NCI-H2227 (cell line): ENCODE measurements around the gene S100A6.
"Not testable (repeated sequence)": the region's sequence is repeated elsewhere in the genome, so short reads cannot be mapped to it uniquely, and the experiment has no call there.

Experiments used
- DNase-seq: peaks from one replicate; lab custom pipeline; 2025; ENCODE audit not compliant: unreplicated experiment; lab: John Stamatoyannopoulos, UW

The S100A6 gene

DNA sequence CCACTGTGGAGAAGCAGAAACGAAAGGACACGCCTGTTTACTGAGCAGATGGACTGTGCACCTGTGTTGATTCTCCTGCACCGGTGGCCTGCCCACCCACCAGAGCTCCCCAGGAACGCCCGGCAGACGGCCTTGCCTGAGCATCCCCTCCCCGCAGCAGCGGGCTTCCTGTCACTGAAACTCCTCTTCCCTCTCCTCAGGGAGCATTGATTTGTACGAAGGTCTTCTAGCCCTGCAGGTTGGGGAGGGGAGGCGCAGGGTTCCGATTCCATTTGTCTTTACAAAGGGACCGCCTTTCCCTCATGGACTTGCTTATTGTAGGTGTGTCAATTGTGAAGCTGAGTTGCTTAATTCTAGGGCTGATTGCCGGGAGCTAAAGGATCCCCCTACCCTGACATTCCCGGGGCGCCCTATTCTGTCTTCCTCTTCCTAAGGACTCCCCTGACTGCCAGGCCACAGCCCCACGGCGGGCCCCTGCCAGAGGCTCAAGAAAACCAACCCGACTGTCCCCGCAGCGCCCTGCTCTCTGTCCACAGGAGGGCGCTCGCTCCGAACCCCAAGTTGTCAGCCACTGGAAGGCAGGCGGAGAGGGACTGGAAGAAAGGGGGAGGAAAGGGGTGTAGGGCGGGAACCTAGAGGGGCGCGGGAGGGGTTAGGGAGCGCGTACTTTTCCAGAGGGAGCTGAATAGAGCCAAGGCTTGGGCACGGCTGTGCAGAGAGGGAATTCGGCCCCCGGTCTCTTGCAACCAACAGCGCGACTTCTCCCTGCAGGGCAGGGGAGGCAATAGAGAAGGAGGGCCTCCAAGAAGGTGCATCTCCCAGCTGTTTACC lies 2.8 kb downstream of the S100A6 start:
- peak; percentile 90 for DNase-seq

DNA sequence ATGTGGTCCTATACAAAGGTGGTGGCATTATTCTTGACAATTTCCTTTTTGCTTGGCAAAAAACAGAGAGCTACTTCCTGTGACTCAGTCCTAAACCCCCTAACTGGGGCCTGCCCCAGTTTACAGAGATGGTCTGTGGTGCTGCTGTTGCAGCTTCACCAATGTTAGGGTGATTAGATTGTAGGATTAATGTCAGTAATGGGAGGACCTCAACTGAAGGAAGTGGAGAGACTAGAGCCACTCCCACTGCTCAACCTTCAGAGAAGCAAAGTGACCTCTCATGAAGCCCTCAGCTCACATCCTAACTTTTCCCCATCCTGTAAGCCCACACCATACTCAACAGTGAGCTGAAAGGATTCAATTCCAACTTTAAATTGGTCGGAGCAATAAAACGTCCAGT lies 3.6 kb downstream of the S100A6 start:
- no peak for DNase-seq

DNA sequence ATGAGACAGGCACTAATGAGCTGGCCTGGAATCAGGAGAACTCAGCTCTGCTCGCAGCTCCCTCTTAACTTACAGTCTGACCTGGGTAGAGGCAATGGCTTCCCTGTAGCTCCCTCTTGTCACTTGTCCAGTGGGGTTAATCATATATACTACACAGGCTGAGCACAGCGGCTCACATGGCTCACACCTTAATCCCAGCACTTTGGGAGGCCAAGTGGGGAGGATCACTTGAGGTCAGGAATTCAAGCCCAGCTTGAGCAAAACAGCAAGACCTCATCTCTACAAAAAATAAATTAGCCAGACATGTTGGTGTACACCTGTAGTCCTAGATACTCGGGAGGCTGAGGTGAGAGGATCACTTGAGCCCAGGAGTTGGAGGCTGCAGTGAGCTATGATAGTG lies 4.2 kb downstream of the S100A6 start:
- no peak for DNase-seq

DNA sequence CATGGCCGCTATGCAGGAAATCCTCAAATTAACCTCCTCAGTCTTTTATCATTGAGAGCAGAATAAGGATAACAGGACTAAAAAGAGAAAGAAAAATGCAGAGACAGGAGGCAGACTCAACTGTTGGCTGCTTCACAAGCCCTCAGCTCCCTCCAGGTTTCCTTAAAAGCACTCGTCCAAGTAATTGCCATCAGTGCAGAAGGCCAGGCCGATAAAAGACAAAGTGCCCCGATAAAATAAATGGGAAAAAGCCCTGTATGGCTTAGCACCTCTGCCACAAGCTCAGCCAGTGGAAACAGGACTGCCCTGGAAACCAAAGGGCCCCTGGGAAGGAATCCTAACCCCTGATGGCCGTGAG lies 8.1 kb downstream of the S100A6 start:
- DNase-seq, result no peak

DNA sequence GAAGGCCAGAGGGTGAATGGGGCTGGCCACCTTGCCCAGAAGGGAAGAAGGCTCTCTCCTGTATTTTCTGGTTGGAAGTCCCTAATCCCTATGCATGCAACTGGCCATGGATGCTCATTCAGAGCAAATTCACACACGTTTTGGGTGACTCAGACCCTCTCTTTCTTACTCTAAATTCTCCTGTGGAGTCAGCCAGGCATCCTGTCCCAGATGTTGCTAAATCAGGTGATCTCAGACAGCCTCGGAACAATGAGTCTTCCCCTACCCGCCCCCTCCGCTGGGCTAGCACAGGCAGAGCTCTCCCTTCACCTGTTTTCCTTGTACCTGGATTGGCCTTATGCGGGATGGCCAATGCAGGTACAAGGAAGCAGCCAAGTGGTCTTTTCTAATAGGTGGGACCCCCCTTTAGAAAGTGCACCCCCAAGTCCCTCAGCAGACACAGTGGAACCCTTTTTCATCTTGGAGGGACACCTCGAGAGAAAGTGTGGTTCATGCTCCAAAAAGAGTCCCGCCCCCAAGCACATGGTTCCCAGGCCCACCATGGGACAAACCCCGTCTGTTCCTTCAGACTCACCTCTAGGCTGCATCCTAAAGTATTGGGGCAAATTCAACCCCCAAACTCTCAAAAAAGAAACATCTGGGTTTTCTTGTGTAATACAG lies 8.6 kb downstream of the S100A6 start:
- DNase-seq, result no peak

DNA sequence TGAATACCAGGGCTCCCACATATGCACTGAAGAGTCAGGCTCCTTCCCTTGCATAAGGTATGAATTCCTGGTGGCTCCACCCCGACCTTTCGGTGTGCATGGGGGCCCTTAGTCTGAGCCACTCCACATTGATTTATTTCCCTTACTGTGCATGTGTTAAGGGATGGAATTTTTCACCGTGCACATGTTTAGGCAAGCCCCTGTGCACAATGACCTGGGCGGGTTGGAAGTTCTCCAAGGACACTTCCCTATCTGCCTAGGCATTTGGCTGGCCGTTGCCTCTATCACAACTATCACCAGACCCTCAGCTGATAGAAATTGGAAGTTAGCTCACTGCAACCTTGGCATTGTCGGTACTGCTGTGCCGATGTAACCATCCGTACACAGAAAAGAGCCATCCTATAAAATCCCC lies 9.7 kb downstream of the S100A6 start:
- no peak for DNase-seq

DNA sequence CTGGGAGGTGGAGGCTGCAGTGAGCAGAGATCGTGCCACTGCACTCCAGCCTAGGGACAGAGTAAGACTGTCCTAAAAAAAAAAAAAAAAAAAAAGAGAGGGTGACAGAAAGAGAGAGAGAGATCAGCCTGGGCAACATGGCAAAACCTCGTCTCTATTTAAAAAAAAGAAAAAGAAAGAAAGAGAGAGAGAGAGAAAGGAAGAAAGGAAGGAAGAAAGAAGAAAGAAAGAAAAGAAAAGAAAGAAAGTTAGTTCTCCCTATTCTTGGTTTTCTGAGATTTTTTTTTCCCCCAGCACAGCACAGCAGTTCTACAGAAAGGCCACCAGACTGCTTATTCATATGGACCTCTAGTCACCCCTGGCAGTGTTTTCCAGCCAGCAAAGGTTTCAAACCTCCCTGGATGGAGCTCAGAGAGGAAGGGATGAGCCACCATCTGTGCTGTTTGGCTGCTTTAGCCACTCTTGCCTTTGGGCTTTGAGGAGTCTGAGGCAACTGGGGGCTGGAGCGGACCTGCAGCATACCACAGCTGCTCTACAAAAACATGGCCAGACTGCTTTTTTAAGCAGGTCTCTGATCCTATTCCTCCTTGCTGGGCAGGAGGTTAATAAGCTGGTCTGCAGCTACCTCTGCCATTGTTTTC lies 10.6 kb downstream of the S100A6 start:
- DNase-seq, result no peak

DNA sequence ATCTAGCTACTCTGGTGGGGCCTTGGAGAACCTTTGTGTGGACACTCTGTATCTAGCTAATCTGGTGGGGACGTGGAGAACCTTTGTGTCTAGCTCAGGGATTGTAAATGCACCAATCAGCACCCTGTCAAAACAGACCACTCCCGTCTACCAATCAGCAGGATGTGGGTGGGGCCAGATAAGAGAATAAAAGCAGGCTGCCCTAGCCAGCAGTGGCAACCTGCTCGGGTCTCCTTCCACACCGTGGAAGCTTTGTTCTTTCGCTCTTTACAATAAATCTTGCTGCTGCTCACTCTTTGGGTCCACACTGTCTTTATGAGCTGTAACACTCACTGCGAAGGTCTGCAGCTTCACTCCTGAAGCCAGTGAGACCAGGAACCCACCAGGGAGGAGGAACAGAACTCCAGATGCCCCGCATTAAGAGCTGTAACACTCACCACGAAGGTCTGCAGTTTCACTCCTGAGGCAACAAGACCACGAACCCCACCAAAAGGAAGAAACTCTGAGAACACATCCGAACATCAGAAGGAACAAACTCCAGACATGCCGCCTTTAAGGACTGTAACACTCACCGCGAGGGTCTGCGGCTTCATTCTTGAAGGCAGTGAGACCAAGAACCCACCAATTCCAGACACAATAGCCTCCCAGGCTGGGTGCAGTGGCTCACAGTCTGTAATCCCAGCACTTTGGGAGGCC lies 13.3 kb downstream of the S100A6 start:
- DNase-seq, result not testable (repeated sequence)

DNA sequence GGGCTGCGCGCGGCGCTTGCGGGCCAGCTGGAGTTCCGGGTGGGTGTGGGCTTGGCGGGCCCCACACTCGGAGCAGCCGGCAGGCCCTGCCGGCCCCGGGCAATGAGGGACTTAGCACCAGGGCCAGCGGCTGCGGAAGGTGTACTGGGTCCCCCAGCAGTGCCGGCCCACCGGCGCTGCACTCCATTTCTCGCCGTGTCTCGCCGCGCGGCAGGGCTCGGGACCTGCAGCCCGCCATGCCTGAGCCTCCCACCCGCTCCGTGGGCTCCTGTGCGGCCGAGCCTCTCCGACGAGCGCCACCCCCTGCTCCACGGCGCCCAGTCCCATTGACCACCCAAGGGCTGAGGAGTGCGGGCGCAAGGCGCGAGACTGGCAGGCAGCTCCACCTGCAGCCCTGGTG lies 14.0 kb downstream of the S100A6 start:
- not testable (repeated sequence) for DNase-seq

DNA sequence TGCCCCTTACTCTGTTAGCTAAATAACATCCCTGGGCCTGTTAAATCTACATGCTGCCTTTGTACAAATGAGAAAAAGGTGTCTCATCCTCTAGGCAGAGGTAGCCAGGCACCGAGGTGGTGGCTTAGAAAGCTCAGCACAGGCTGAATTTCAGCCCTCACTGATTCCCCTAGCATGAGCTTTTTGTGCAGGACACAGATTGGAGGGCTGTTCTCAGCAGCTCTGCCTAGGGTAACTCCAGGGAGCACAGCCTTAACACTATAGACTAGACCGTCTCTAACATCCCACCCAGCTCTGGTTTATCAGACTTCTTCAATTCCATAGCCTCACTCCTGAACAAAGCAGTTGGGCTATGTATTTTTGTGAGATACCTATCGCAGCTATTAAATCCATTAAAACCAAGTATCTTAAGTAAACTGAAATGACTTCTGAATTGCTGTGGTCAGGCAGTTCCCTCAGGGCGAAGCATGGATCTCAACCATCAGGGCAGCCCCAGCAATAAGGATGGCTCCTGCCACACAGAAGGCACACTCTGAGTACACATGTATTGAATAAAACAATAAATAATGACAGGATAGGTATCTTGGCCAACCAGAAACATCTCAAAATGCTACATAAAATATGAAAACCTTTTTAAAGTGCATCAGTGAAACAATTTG lies 14.8 kb downstream of the S100A6 start:
- no peak for DNase-seq

DNA sequence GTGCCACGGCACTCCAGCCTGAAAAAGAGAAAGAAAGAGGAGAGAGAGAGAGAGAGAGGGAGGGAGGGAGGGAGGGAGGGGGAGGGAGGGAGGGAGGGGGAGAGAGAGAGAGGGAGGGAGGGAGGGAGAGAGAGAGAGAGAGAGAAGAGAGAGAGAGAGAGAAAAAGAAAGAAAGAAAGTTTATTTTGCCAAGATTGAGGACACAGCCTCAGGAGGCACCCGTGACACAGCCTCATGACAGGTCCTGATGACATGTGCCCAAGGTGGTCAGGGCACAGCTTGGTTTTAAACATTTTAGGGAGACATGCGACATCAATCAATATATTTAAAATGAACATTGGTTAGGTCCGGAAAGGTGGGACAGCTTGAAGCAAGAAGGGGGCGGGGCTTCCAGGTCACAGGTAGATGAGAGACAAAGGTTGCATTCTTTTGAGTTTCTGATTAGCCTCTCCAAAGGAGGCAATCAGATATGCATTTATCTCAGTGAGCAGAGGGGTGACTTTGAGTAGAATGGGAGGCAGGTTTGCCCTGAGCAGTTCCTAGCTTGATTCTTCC lies 15.6 kb downstream of the S100A6 start:
- not testable (repeated sequence) for DNase-seq

DNA sequence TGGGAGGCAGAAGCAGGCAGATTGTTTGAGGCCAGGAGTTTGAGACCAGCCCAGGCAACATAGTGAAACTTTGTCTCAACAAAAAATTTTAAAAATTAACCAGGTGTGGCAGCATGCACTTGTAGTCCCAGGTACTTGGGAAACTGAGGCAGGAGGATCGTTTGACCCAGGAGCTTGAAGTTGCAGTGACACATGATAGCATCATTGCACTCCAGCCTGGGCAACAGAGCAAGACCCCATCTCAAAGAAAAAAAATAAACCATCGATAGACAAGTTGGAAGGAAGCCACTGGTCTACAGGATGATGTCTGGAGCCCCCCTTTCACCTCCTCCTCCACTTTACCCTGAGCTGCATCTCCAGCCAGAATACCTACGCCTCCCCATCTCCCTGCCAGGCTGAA lies 16.5 kb downstream of the S100A6 start:
- no peak for DNase-seq

DNA sequence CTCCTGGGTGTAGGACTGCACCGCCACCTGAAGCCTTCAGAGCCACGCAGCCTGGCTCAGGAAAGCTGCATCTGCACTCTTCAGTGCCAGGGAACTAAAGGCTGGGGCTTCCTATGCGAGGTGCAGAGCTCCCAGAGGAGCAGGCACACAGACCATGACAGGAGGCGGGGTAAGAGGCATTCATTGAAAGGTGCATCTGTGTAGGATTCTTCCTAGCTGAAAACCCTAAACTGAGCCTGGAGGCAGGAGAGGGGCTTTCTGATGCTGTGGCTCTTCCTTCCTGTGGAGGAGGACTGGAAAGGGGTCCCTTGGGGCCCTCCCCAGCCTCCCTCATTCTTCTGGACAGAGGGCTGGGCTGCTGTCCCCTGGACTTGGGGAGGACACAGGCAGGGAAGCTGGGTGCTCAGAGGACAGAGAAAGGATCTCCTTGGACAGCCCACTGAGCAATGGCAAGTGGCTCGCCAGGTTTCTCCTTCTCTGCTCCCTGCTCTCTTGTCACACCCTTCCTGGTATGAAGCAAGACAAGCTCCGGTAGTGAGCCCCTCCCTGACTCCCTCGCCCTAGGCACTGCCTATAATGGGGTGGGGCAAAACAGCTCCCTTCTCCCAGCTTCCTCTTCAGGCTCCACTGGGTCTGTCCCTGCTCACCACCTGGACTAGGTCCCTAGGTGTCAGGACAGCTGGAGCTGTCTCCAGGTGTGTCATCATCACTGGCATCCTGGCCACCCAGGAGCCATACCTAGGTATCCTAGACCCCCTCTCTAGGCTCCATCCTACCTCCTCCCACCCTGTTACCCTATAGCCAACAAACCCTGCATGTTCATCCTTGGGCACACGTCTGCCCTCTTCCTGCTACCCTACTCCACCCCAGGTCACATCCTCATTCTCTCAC lies 20.0 kb downstream of the S100A6 start:
- DNase-seq, result no peak

DNA sequence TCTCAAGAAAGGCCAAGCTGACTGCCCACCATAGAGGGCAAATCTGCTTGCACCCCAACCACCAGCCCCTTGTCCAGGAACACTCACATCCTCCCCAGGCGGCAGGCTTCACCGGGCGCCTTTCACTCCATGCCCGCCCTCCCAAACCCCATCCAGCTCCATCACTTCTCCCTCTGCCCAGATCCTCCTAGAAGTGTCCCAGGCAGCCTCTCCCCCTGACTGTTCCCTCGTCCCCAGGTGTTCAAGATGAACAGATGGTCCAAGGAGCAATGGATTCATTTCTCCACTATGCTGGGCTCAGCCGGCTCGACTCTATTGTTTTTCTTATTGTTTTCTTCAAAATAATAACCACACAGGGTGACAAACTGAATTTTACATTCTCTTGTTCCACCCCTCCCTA lies 22.1 kb downstream of the S100A6 start:
- no peak for DNase-seq

DNA sequence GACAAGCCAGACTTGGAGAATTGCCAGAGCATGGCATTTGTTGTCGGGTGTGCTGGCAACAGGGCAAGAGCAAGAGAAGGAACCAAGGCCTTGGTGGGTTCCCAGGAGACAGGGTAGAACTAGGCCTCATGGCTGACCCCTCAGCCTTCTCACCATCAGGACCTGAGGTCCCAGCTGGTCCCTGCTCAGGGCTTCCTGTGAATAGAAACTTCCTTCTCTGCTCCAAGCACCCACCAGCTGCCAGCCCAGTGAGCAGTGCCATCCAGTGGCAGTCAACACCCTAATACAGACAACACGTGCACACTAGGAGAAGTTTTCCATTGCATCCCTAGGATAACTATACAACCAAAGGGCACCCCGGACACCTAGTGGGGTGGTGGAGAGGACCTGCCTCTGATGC lies 22.8 kb downstream of the S100A6 start:
- DNase-seq, result no peak

DNA sequence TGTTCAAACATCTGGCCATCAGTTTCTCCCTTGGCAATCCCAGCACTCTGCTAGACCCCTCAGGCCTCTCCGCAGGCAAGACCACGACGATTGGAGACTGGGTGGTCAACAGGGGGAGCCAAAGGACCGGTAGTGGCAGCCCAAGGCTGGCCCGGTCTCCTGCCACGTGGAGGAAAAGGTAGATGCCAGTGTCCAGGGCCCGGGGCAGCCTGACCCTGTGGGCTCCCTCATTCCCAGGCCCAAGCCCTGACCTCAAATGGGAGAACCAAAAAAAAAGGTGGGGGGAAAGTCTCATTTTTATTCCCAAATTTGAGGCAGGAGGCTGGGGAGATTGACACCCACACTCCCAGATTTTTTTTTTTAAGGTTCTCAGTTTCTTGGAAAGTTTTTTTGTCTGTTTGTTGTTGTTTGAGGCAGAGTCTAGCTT lies 24.8 kb downstream of the S100A6 start:
- DNase-seq, result peak; percentile 79

DNA sequence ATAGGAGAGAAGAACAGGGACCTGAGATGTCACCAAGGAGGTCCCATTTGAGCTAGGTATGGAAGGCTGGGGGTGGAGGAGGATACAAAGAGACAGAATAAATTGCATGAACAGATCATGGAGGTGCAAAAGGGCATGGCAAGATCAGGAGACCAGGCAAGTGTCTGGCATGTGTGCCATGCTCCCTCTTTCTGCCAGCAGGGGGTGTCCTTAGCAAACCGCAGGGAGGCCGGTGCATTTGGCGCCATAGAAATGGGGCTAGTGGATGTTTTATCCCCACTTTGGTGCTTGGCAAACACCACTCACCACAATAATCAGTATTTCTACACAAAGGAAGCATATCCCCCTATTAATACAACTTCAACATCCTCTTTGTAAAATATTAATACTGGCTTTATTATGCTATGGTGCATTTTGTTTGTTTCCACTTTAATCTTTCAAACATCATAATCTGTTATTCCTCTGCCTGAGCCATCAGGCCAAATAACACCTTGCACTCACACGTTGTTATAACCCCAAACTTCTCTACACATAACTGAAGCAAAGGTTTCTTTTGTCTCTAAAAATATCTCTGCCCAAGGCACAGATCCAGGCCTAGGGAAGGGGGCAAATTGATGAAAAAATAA lies 25.9 kb downstream of the S100A6 start:
- DNase-seq, result peak; percentile 23

DNA sequence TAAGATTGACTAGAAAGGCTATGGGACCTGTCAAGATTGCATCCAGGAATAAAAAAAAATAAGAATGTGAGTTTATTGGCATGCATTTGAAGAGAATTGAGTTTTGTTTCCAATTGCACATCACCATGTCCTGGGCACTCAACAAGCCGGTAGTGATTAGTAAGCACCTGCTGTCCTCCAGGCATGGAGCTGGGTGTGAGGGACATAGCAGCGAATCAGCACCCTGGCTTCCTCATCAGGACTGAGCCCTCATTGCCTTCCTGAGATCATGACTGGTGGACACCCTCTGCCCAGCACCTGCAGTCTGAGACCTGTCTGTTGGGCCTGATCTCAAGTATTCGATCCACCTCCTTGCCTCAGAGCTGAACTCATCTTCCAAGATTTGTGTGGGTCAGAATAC lies 26.8 kb downstream of the S100A6 start:
- no peak for DNase-seq

DNA sequence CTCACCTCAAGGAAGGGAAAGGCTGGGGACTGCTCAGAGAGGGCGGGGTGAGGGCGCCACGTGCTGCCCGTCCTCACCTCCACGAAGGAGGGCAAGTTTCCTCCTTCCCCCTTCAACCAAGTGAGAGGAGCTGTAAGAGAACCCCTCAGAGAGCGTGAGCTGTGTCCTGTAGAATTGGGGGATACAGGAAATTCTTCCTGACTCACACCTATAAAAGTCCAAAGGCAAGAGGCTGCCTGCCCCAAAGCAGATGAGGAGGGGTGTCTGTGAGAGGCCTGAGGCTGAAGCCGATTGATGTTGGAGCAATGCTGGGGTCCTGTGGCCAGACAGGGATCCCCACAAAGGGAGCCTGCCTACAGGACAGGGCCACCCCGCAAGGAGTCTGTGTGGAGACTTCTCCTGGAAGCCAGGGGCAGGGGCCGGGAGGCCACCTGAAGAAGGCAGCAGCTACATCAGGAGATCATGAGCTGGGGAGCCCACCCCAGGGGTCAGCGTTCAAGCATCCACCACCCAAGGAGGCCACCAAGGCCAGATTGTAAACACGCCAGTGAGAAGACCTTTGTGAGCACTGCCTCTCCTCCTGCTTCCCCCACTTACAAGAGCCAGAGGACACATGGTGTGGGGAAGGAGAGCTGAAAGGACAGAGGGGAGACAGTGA lies 27.7 kb downstream of the S100A6 start:
- DNase-seq, result no peak
